ENCODE measurements around the gene HDAC7. TPM values are rescaled to one million over a fixed set of nuclear protein-coding genes. Genes with fewer than 3 reads are reported as not detected.

HDAC7 gene
- total RNA-seq, 2 donors from 2014 or later, result 27.3 to 29.7 TPM

DNA sequence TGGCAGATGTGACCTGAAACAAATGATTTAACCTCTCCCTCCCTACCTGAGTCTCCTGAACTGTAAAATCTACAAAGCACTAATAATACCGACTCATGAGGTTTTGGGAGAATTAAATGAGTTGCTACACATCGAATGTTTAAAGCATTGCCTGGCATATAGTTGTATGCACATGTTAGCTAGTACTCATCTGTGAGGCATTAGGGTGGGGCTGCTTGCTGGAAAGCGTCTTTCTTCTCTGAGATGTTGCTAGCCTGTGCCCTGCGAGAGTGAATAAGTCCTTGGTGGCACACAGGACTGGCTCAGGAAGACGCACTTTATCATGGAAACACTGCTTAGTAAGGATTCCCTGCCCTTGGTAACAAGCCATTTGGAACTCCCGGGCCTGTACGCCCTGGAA is 67.2 kb downstream of the HDAC7 start:
- Histone ChIP-seq H3K27me3 (no peaks in the 10 kb centered on the region), H3K4me1 (peaks cover 27% of the 10 kb centered on the region), H3K36me3 (no peaks in the 10 kb centered on the region), H3K27ac (no peak overlapping the region), H3K4me3 (no peak overlapping the region), H3K9me3 (no peaks in the 10 kb centered on the region), H3K9ac (ENCODE audit: low read depth in 2 of 2, low read length in 2 of 2) (peak overlapping the region in 1 of 2 donors; percentile 66)
- intact Hi-C loops (cut with DNase I), result no loop called here
- TF ChIP-seq, protein P1, sequence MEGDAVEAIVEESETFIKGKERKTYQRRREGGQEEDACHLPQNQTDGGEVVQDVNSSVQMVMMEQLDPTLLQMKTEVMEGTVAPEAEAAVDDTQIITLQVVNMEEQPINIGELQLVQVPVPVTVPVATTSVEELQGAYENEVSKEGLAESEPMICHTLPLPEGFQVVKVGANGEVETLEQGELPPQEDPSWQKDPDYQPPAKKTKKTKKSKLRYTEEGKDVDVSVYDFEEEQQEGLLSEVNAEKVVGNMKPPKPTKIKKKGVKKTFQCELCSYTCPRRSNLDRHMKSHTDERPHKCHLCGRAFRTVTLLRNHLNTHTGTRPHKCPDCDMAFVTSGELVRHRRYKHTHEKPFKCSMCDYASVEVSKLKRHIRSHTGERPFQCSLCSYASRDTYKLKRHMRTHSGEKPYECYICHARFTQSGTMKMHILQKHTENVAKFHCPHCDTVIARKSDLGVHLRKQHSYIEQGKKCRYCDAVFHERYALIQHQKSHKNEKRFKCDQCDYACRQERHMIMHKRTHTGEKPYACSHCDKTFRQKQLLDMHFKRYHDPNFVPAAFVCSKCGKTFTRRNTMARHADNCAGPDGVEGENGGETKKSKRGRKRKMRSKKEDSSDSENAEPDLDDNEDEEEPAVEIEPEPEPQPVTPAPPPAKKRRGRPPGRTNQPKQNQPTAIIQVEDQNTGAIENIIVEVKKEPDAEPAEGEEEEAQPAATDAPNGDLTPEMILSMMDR (IDR thresholded peaks at IDR 0.05), result no peak
- DNase-seq, result no peak

DNA sequence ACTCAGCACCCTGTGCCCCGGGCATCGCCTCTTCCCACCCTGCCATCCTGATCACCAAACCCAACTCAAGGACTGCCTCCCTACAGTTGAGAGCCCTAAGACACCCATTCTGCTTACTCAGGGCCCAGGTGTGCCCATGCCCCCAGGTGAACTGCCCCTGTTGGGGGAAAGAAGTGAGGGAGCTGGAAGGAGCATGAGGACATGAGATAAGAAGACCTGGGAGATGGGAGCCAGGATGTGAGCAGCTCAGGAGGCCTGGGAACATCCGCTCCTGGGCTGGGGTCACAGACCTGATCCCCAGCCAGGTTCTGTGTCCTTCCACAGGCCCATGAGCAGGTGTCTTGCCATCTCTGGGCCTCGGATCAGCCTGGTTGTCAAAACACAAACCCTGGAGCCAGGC is 67.6 kb downstream of the HDAC7 start:
- Histone ChIP-seq H3K9me3 (no peaks in the 10 kb centered on the region), H3K9ac (ENCODE audit: low read depth in 2 of 2, low read length in 2 of 2) (no peak overlapping the region), H3K4me3 (no peak overlapping the region), H3K4me1 (peaks cover 27% of the 10 kb centered on the region), H3K27me3 (no peaks in the 10 kb centered on the region), H3K36me3 (no peaks in the 10 kb centered on the region), H3K27ac (no peak overlapping the region)
- no peak for DNase-seq
- TF ChIP-seq, protein P1 (IDR thresholded peaks at IDR 0.05), result no peak
- intact Hi-C loops (cut with DNase I), result no loop called here

DNA sequence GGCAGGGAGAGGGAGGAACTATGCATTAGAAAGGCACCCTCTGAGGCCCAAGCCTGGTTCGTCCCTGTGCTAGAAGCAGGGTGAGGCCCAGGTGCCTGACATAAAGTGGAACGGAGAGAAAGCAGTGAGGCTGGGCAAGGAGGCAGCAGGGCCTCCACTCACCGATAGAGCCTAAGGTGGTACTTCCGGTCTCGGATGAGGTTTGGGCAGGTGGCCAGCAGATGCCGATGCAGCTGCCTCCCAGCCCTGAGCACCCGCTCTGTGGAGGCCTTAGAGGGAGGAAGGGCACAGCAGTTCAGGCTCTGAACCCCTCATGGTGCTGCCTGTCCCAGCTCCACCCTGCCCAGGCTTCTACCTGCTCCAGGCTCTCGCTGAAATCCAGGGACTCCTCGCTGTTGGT is 68.1 kb downstream of the HDAC7 start:
- no peak overlapping the region for H3K4me3 ChIP-seq
- no peak for DNase-seq
- intact Hi-C loops (cut with DNase I), result no loop called here
- peaks cover 27% of the 10 kb centered on the region for H3K4me1 ChIP-seq
- no peak overlapping the region for H3K9ac ChIP-seq (ENCODE audit: low read depth in 2 of 2, low read length in 2 of 2)
- no peaks in the 10 kb centered on the region for H3K9me3 ChIP-seq
- no peaks in the 10 kb centered on the region for H3K36me3 ChIP-seq
- TF ChIP-seq, protein P1 (IDR thresholded peaks at IDR 0.05), result no peak
- no peak overlapping the region for H3K27ac ChIP-seq
- H3K27me3 ChIP-seq, result no peaks in the 10 kb centered on the region

DNA sequence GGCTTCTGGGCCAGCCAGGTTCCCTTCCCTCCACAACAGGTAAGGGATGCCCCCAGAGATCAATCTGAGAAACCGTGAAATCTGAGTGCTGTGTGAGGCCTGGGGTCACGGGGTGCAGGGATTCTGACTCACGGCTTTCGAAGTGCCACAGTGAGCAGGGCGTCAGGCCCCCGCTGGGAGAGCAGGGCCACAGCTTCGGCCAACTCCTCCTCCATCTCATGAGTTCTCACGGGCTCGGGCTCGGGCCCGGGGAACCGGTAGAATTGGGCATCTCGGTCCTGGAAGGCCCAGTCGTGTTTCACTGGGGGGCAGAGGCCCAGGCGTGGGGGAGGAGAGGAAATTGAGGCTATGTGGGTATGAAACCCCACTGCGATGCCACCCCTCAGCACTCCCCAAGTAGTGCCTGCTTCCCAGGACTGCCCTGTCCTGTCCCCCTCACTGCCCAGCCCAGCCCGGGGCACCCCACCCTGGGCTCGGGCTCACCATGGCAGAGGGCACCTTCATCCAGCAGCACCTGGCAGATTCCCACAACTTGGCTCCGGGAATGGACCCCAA is 68.7 kb downstream of the HDAC7 start:
- H3K27me3 ChIP-seq, result no peaks in the 10 kb centered on the region
- DNase-seq, result no peak
- H3K9ac ChIP-seq (ENCODE audit: low read depth in 2 of 2, low read length in 2 of 2), result no peak overlapping the region
- no peaks in the 10 kb centered on the region for H3K36me3 ChIP-seq
- no peak overlapping the region for H3K27ac ChIP-seq
- intact Hi-C loops (cut with DNase I), result no loop called here
- H3K4me3 ChIP-seq, result no peak overlapping the region
- no peaks in the 10 kb centered on the region for H3K9me3 ChIP-seq
- H3K4me1 ChIP-seq, result peaks cover 23% of the 10 kb centered on the region
- TF ChIP-seq, protein P1 (IDR thresholded peaks at IDR 0.05), result no peak

DNA sequence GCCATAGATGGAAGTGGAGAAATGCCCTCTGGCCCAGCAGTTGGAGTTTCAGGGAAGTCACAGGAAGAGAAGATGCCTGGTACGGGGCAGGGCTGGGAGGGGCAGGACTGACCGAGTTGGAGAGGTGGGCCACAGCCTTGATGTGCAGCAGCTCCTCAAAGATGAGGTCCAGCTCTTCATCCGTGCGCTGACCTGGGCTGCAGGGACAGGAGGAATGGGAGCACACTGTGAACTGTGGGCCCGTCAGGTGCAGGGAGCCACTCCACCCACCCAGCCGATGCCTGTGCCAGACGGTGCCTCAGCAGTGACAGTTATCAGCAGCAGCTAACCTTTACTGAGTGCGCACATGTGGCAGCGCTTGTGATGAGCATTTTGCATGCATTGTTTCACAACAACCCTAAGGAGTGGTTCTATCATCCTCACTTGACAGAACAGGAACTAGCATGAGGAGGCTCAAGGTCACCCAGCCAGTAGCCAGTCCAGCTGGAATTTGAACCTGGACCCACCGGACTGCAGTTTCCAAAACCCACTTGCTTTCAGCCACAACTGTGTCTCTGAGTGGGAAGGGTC is 69.4 kb downstream of the HDAC7 start:
- Histone ChIP-seq H3K4me1 (peaks cover 19% of the 10 kb centered on the region), H3K36me3 (no peaks in the 10 kb centered on the region), H3K27me3 (no peaks in the 10 kb centered on the region), H3K9me3 (no peaks in the 10 kb centered on the region), H3K4me3 (no peak overlapping the region), H3K27ac (no peak overlapping the region), H3K9ac (ENCODE audit: low read depth in 2 of 2, low read length in 2 of 2) (no peak overlapping the region)
- no peak for DNase-seq
- TF ChIP-seq, protein P1 (IDR thresholded peaks at IDR 0.05), result no peak
- intact Hi-C loops (cut with DNase I), result no loop called here
